ENCODE data around the gene TMEM120A. TPM values are rescaled to one million over a fixed set of nuclear protein-coding genes. Genes with fewer than 3 reads are reported as not detected.

Gene TMEM120A
- total RNA-seq, 2 experiments from 2014 or later: 25.5 to 27.7 TPM

DNA sequence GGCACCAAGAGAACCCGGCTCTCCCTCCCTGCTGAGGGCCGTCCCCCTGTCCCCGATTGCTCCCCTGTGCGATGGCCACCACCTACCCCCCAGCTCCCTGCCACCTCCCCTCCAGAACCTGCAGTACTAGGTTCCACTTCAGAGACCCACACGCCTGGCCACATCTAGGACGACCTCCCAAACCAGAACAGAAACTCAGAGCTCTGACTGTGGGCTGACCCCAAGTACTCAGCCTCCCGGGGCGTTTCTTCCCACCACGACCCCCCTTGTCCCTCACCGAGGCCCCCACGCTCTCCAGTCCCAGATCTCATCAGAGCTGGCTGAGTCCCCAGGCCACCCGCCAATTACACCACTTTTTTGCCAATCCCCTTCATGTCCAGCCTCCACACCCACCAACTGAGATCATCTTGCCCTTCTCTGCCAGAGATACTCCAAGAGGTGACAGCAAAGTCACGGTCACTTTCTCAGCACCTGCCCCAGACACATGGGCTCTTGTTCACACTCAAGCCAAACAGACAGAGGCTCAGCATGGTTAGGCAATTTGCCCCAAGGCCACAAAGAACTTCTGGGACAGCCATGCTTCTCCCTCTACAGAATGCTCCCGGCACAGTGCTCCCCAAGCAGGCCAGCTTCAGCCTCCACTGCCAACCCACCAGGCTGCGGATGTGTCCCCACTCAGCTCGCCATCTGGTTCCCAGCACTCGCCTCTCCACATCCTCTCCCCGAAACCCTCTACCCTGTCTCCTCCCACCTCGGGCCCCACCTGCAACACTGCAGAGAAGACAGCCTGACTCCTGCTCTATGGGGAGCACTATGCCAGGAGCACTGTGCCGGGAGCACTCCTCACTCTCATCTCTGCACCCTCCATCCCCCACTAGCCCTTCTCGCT lies 4.7 kb downstream of the TMEM120A start:
- Mint-ChIP-seq H3K27me3 (no peaks in the 10 kb centered on the region), H3K4me3 (no peak overlapping the region), H3K27ac (peak overlapping the region; percentile 19), H3K9me3 (no peaks in the 10 kb centered on the region), H3K4me1 (peaks cover 2% of the 10 kb centered on the region), H3K36me3 (no peaks in the 10 kb centered on the region)
- POLR2A ChIA-PET: no interaction called here
- ATAC-seq (ENCODE audit: low read depth) (no peak), DNase-seq (no peak)

DNA sequence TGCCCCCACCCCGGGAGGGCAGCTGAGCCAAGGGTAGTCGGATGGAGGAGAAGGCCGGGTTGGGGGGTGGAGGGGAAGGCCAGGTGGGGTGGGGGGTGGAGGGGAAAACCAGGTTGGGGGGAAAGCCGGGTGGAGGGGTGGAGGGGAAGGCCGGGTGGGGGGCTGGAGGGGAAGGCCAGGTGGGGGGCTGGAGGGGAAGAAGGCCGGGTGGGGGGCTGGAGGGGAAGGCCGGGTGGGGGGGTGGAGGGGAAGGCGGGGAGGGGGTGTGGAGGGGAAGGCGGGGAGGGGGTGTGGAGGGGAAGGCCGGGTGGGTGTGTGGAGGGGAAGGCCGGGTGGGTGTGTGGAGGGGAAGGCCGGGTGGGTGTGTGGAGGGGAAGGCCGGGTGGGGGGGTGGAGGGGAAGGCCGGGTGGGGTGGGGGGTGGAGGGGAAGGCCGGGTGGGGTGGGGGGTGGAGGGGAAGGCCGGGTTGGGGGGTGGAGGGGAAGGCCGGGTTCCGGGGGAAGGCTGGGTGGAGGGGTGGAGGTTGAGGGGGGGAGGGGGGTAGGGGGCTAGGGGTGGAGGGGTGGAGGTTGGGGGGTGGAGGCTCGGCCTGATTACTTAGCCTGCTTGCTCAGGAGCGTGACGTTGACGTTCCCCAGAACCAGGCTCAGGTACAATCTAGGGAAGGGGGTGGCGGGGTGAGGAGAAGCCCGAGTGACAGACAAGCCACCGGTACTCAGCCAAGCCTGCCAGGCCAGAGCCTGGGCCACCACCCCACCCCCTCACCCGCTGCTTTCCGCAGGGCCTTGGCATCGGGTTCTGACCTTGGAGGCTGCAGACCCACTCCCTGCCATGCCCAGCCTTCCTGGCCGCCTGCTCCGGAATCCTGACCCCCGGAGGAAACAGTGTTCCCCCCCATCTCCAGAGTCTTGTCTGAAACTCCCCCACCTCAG lies 5.6 kb downstream of the TMEM120A start:
- no peak for DNase-seq
- POLR2A ChIA-PET: no interaction called here
- Mint-ChIP-seq H3K9me3 (no peaks in the 10 kb centered on the region), H3K4me3 (no peak overlapping the region), H3K27me3 (no peaks in the 10 kb centered on the region), H3K27ac (no peak overlapping the region), H3K36me3 (no peaks in the 10 kb centered on the region), H3K4me1 (peaks cover 2% of the 10 kb centered on the region)
- no peak for ATAC-seq (ENCODE audit: low read depth)

DNA sequence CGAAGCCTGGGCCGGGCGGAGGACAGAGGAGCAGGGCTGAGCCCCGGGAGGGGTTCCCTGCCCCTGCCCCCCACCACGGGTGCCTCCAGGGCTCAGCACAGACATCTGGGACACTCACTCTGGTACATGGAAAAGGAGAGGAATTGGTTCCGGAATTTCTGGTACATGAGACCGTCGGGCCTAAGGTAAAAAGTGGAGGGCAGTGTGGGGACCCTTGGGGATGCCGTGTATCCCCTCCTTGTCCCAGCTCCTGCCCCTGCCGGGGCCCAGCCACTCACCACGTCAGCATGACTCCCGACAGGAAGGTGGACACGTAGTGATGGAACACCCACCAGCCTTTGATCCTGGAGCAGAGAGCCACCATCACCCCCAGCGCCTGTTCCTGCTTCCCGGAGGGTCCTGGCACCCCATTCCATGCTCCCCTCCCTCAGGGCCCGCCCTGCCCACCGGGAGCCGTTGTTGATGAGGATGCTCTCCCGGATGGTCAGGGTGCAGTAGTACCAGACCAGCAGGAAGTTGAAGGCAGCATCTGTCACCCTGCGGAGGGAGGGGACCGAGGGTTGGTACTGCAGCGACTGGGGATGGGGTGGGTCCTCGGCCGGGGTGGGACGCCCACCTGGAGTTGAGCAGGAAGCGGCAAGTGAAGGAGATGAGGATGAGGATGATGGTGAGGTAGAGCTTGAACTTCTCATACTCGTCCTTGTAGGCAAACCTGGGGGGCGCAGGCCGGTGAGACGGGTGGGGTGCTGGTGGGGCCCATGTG lies 6.4 kb downstream of the TMEM120A start:
- H3K27ac Mint-ChIP-seq: no peak overlapping the region
- no peak for DNase-seq

DNA sequence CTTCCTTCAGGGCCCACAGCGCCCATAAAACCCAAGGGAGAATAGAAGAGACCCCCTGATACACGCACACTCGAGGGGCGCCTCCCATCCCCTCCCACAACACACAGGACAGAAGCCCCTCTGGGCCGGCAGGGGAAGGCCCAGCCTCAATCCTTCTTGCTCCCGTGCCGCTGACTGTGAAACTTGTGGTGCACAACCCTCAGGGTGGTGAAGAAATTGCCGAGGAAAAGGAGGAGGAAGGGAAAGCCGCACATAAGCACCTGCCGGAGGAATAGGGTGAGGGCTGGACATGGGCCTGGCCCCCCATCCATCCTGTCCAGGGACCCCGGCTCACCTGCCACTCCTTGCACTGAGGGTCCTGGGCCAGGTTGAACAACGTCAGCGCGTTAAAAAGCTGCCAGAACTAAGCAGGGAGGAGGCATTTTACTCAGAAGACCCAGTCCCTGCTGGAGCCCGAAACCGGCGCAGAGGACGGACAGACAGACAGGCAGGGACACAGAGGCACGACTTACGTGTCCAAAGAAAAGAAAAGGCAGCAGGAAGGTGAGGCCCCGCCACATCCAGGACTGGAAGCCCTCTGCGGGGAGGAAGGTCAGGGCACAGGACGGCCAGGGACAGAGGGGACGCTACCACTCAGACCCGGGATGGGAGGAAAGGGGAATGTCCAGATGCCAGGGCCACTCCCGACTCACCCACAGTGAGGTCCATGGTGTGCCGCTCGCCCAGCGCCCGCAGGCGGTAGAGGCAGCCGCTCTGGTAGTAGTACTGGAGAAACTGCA lies 7.2 kb downstream of the TMEM120A start:
- Mint-ChIP-seq H3K9me3 (no peaks in the 10 kb centered on the region), H3K4me1 (peaks cover 2% of the 10 kb centered on the region), H3K36me3 (no peaks in the 10 kb centered on the region), H3K4me3 (no peak overlapping the region), H3K27ac (no peak overlapping the region), H3K27me3 (no peaks in the 10 kb centered on the region)
- DNase-seq (no peak), ATAC-seq (ENCODE audit: low read depth) (no peak)
- POLR2A ChIA-PET: no interaction called here

More for the DNA sequence above, 6.4 kb downstream of the TMEM120A start:
- POLR2A ChIA-PET: no interaction called here
- H3K36me3 Mint-ChIP-seq: no peaks in the 10 kb centered on the region
- H3K9me3 Mint-ChIP-seq: no peaks in the 10 kb centered on the region
- no peaks in the 10 kb centered on the region for H3K27me3 Mint-ChIP-seq
- no peak overlapping the region for H3K4me3 Mint-ChIP-seq
- H3K4me1 Mint-ChIP-seq: peaks cover 2% of the 10 kb centered on the region
- ATAC-seq (ENCODE audit: low read depth): no peak

DNA sequence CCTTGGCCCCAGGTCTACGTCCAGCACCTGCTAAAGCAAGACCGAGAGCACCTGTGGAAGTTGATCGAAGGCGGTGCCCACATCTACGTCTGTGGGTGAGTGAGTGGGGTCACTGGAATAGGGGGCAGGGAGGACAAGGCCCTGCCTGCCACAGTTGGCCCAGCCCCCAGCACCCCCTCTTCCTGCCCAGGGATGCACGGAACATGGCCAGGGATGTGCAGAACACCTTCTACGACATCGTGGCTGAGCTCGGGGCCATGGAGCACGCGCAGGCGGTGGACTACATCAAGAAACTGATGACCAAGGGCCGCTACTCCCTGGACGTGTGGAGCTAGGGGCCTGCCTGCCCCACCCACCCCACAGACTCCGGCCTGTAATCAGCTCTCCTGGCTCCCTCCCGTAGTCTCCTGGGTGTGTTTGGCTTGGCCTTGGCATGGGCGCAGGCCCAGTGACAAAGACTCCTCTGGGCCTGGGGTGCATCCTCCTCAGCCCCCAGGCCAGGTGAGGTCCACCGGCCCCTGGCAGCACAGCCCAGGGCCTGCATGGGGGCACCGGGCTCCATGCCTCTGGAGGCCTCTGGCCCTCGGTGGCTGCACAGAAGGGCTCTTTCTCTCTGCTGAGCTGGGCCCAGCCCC lies 8.1 kb downstream of the TMEM120A start:
- Mint-ChIP-seq H3K4me1 (peaks cover 2% of the 10 kb centered on the region), H3K36me3 (peaks cover 2% of the 10 kb centered on the region), H3K4me3 (no peak overlapping the region), H3K9me3 (no peaks in the 10 kb centered on the region), H3K27me3 (no peaks in the 10 kb centered on the region), H3K27ac (no peak overlapping the region)
- POLR2A ChIA-PET: no interaction called here
- ATAC-seq (ENCODE audit: low read depth): no peak
- no peak for DNase-seq

DNA sequence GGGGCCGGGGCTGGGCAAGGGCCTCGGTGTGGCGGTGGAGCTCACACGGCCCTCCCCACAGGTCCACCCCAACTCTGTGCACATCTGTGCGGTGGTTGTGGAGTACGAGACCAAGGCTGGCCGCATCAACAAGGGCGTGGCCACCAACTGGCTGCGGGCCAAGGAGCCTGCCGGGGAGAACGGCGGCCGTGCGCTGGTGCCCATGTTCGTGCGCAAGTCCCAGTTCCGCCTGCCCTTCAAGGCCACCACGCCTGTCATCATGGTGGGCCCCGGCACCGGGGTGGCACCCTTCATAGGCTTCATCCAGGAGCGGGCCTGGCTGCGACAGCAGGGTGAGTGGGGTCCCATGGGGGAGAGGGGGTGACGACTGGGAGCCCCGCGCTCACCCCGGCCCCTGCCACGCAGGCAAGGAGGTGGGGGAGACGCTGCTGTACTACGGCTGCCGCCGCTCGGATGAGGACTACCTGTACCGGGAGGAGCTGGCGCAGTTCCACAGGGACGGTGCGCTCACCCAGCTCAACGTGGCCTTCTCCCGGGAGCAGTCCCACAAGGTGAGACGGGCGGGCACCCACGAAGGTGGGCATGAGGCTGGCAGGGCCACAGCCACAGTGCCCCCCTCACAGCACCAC lies 8.8 kb downstream of the TMEM120A start:
- H3K36me3 Mint-ChIP-seq: peaks cover 2% of the 10 kb centered on the region
- peaks cover 2% of the 10 kb centered on the region for H3K4me1 Mint-ChIP-seq
- H3K27me3 Mint-ChIP-seq: no peaks in the 10 kb centered on the region
- POLR2A ChIA-PET: no interaction called here
- no peak for DNase-seq
- no peak overlapping the region for H3K27ac Mint-ChIP-seq
- no peak overlapping the region for H3K4me3 Mint-ChIP-seq
- no peak for ATAC-seq (ENCODE audit: low read depth)
- no peaks in the 10 kb centered on the region for H3K9me3 Mint-ChIP-seq

DNA sequence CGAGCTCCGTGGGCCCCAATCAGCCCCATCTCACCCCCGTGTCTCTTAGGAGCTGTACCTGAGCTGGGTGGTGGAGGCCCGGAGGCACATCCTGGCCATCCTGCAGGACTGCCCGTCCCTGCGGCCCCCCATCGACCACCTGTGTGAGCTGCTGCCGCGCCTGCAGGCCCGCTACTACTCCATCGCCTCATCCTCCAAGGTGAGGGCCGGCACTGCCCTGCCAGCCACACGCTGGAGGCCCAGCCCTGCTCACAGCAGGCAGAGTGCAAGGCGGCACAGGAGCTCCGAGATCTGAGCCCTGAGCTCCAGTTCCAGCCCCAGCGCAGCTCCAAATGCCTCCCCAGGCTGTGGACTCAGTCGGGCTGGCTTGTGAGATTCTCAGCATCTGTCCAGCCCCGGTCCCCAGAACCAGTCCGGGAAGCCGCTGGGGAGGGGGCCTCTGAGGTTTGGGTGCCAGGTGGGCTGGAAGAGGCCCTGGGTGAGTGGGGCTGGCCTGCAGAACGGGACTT lies 9.3 kb downstream of the TMEM120A start:
- H3K36me3 Mint-ChIP-seq: peaks cover 3% of the 10 kb centered on the region

DNA sequence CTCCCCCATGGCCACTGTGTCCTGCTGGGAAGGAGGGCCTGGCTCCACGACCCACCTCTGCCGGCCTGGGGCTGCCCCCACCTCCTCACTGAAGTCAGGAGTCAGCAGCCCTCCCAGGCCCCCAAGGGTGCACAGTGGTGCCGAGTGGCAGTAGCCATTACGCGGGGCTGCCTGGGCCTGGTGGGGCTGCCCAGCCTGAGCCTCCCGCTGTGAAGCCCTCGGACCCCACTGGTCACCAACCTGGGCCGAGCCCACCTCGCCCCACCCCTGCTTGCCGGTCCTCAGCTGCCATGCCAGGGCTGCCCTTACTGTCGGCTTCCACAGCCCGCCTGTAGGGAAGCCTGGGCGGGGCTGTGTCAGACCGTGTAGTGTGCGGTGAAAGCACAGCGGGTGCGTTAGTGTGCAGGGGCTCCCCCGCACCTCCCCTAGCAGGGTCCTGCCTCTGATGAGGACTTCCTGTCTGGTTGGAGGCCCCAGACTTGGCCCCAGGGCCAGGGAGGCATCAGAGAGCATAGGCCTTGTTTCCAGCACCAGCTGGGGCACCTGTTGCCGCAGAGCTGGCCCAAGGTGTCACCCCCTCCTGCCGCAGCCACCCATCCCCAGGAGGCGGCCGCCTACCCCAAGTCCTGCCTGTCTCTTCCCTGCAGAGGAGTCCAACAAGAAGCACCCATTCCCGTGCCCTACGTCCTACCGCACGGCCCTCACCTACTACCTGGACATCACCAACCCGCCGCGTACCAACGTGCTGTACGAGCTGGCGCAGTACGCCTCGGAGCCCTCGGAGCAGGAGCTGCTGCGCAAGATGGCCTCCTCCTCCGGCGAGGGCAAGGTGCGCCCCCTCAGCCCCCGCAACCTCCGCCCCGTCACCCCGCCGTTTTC lies 10.0 kb downstream of the TMEM120A start:
- ATAC-seq (ENCODE audit: low read depth) (no peak), DNase-seq (no peak)
- POLR2A ChIA-PET: no interaction called here
- Mint-ChIP-seq H3K4me3 (no peak overlapping the region), H3K36me3 (peaks cover 4% of the 10 kb centered on the region), H3K9me3 (no peaks in the 10 kb centered on the region), H3K27me3 (no peaks in the 10 kb centered on the region), H3K27ac (no peak overlapping the region), H3K4me1 (no peaks in the 10 kb centered on the region)

More for the DNA sequence above, 9.3 kb downstream of the TMEM120A start:
- H3K9me3 Mint-ChIP-seq: no peaks in the 10 kb centered on the region
- no peak overlapping the region for H3K4me3 Mint-ChIP-seq
- POLR2A ChIA-PET: no interaction called here
- no peak for ATAC-seq (ENCODE audit: low read depth)
- no peak for DNase-seq
- H3K4me1 Mint-ChIP-seq: peaks cover 2% of the 10 kb centered on the region
- H3K27ac Mint-ChIP-seq: no peak overlapping the region
- no peaks in the 10 kb centered on the region for H3K27me3 Mint-ChIP-seq

DNA sequence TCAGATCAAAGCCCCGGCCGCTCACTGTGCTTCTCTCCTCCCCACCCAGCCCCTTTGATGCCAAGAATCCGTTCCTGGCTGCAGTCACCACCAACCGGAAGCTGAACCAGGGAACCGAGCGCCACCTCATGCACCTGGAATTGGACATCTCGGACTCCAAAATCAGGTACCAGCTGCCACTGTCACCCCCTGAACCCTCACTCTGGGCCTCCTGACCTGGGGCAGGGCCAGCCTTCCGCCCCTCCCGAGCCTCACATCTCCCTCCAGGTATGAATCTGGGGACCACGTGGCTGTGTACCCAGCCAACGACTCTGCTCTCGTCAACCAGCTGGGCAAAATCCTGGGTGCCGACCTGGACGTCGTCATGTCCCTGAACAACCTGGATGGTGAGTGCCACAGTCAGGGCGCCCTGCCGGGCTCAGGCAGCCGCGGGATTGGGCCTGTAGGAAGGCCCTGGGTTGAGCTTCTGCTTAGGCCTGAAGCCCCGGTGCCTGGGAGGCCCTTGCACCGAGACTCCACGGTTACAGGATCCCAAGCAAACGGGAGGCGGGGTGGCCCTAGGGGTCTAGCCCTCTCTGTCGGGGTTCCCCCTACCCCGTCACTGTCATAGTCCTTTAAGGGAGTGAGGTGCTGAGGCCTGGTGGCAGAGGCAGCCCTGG lies 10.8 kb downstream of the TMEM120A start:
- no peaks in the 10 kb centered on the region for H3K27me3 Mint-ChIP-seq
- no peak overlapping the region for H3K27ac Mint-ChIP-seq
- DNase-seq: no peak
- H3K36me3 Mint-ChIP-seq: peaks cover 4% of the 10 kb centered on the region
- ATAC-seq (ENCODE audit: low read depth): no peak
- H3K4me3 Mint-ChIP-seq: no peak overlapping the region
- no peaks in the 10 kb centered on the region for H3K4me1 Mint-ChIP-seq
- POLR2A ChIA-PET: no interaction called here
- no peaks in the 10 kb centered on the region for H3K9me3 Mint-ChIP-seq

DNA sequence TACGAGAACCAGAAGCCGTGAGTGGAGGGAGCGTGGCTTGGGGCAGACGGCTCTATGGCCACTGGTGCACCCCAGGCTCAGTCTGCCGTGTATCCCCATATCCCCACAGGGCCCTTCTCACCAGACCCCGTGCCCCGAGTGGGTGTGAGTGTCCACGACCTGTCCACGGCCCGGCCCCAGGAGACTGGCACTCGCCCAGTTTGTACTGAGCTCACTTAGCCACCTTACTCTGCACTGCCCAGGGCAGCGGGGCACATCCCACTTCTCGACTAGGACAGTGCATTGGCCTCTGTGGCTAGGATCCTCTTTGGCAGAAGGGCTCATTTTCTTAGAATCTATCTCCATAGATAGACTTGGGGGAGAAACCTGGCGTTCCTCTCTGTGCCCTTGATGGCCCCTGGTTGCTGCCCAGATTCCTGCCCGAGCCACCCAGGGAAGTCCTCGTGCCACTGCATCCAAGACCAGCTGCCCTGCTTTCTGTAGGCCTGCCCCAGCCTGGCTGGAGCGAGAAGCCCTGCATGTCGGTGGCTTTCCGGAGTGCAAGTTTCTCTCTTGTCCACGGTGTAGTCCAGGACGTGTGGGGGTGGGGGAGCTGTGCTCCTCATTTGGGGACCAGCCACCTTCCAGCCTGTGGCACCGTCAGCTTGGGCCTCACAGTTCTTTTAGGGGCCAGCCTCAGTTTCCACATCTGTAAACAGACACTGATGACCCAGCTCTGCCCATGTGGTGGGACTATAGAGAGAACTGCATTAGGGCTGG lies 11.9 kb downstream of the TMEM120A start:
- H3K9me3 Mint-ChIP-seq: no peaks in the 10 kb centered on the region
- no peaks in the 10 kb centered on the region for H3K4me1 Mint-ChIP-seq
- DNase-seq (no peak), ATAC-seq (ENCODE audit: low read depth) (no peak)
- no peak overlapping the region for H3K4me3 Mint-ChIP-seq
- H3K27me3 Mint-ChIP-seq: no peaks in the 10 kb centered on the region
- peaks cover 4% of the 10 kb centered on the region for H3K36me3 Mint-ChIP-seq
- no peak overlapping the region for H3K27ac Mint-ChIP-seq
- POLR2A ChIA-PET: no interaction called here

All from activated naive CD8-positive, alpha-beta T cell treated with anti-CD3 and anti-CD28 coated beads, Interleukin-2, amount 10 ng/mL, durations not matched to agents 7 days and 5 days (primary cell).